Upper lobe of right lung (tissue), 1 donor: ENCODE results near the gene RIN3. TPM values are rescaled to one million over a fixed set of nuclear protein-coding genes. Genes with fewer than 3 reads are reported as not detected.

ENCODE experiments used
- ATAC-seq: fragments of 200-7000 bp; cut with Tn5 transposase; one replicate; pipeline ENCODE4 v1.9.1; 2020; ENCODE audit warnings: mild to moderate bottlenecking, moderate library complexity
- DNase-seq: peaks from one replicate; pipeline ENCODE4 v3.0.0-alpha.2; 2020
- H3K27ac ChIP-seq: fragments of 200-600 bp; one replicate; pipeline ENCODE4 v1.8.0; 2022
- H3K27me3 ChIP-seq: fragments of 200-600 bp; one replicate; pipeline ENCODE4 v1.8.0; 2022; ENCODE audit warnings: mild to moderate bottlenecking
- H3K36me3 ChIP-seq: fragments of 200-600 bp; one replicate; pipeline ENCODE4 v1.8.0; 2022
- H3K4me1 ChIP-seq: fragments of 200-600 bp; one replicate; pipeline ENCODE4 v1.8.0; 2022
- H3K4me3 ChIP-seq: fragments of 200-600 bp; one replicate; pipeline ENCODE4 v1.8.0; 2022; ENCODE audit warnings: mild to moderate bottlenecking
- H3K9me3 ChIP-seq: fragments of 200-600 bp; one replicate; pipeline ENCODE4 v1.8.0; 2022
- intact Hi-C: fragments of 100-400 bp; cut with DNase I; formaldehyde crosslinking; loops from one replicate; pipeline ENCODE4 v1.11.0; 2022
- total RNA-seq: library from RNA; stranded (reverse); fragmentation: NEBNext Ultra II Directional; extraction: Animal tissue kit (Norgen Biotek cat#: 25700); gene quantifications from one replicate; pipeline ENCODE4 v1.2.1, GENCODE V29; 2021
- TF ChIP-seq, protein P1 (sequence below): fragments of 200-600 bp; IDR thresholded peaks from one replicate; pipeline ENCODE4 v1.8.0; 2022; ENCODE audit warnings: antibody characterized with exemption
- donor health status: DM: no; HTN: yes; CAD: no; lungs with severe emphysema.

RIN3 gene
- total RNA-seq, 1 donor from 2014 or later = 56.0 TPM

DNA sequence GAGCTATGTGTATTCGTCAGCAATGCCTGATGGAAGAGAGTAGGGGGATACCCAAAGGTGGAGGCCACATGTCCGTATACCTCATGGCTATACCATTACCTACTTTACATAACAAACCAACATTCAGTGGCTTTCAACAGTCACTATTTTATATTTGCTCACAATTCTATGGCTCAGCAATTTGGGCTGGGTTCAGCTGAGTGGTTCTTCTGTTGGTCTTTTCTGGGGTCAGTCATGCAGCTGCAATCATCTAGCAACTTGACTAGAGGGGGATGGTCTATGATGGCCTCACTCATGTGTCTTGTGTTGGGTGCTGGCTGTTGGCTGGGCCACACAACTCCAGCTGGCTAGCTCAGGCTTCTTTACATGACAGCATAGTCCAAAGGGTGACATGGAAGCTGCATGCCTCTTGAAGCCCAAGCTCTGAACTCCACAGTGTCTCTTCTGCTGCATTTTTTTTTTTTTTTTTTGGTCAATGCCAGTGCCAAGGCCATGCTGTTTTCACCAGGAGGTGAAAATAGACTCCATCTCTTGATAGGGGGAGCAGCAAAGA lies 53.7 kb downstream of the RIN3 start:
- intact Hi-C loops = no loop called here

DNA sequence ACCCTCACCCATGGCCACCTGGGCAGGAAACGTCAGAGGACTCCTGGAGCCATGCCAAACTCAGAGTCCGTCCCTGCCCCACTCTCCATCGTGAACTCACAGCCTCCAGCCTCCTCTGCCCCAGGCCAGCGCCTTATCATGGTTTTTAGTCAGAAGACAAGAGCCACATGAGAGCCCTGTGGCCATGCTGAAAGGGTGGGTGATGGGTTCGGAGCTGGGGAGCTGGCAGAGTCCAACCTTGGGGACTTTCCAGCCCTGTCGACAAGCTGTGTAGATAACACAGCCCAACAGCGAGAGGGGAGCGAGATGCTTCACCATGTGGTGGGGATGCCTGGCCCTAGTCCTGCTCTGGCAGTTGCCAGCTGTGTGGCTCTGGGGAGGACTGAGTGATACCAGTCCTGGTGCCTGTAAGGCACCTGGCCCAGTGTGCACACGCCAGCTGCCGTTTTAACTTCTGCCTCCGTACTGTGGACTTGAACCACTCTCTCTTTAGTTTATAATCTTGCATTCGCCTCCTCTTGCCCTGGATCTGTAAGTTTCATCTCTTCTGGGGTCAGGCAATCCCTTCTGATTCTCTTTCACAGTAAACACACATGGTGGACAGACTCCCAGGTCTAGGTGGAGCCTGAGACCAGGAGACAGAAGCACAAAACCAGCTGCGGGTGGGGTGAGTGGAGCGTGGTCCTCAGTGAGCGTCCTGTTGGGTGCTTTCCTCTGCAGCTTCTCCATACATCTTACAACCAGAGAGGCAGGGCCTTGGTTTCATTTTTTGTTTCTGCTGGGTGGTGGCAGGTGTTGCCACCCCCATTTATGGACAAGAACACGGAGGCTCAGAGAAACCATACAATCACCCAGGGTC lies 55.3 kb downstream of the RIN3 start:
- DNase-seq (peak; percentile 57), ATAC-seq (peak; percentile 22)
- H3K27me3 ChIP-seq = no peaks in the 10 kb centered on the region
- peaks cover 1% of the 10 kb centered on the region for H3K4me1 ChIP-seq
- H3K27ac ChIP-seq = peak overlapping the region; percentile 2
- H3K36me3 ChIP-seq = peaks cover 12% of the 10 kb centered on the region
- H3K4me3 ChIP-seq = no peak overlapping the region
- peaks cover 4% of the 10 kb centered on the region for H3K9me3 ChIP-seq
- intact Hi-C loops = no loop called here
- TF ChIP-seq, protein P1, sequence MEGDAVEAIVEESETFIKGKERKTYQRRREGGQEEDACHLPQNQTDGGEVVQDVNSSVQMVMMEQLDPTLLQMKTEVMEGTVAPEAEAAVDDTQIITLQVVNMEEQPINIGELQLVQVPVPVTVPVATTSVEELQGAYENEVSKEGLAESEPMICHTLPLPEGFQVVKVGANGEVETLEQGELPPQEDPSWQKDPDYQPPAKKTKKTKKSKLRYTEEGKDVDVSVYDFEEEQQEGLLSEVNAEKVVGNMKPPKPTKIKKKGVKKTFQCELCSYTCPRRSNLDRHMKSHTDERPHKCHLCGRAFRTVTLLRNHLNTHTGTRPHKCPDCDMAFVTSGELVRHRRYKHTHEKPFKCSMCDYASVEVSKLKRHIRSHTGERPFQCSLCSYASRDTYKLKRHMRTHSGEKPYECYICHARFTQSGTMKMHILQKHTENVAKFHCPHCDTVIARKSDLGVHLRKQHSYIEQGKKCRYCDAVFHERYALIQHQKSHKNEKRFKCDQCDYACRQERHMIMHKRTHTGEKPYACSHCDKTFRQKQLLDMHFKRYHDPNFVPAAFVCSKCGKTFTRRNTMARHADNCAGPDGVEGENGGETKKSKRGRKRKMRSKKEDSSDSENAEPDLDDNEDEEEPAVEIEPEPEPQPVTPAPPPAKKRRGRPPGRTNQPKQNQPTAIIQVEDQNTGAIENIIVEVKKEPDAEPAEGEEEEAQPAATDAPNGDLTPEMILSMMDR = no peak

More for the DNA sequence above, 53.7 kb downstream of the RIN3 start:
- no peak overlapping the region for H3K27ac ChIP-seq
- DNase-seq (no peak), ATAC-seq (no peak)
- H3K9me3 ChIP-seq = peaks cover 4% of the 10 kb centered on the region
- H3K4me1 ChIP-seq = peaks cover 5% of the 10 kb centered on the region
- TF ChIP-seq, protein P1 = no peak
- no peak overlapping the region for H3K4me3 ChIP-seq
- peaks cover 12% of the 10 kb centered on the region for H3K36me3 ChIP-seq
- H3K27me3 ChIP-seq = no peaks in the 10 kb centered on the region

DNA sequence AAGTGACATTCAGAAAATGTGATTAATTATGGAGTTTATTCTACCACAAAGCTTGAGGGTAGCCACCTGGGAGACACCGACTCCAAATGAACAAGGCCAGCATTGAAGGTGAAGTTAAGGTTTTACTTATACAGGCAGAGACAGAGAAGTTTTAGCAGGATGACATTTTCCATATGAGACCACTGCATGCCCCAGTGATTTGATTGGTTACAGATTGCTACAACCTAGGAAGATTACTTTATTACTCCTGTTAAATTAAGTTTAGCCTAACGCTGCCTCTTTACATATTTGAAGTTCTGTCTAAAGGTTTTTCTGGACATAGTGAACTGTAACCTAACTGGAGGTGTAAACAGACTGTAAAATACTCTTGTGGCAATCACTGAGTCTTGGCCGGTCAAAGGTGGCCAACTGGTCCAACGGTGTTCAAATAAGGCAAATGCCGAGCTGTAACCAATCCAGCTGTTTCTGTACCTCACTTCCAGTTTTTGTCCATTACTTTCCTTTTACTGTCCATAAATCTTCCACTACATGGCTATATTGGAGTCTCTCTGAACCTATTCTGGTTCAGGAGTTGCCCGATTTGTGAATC lies 57.2 kb downstream of the RIN3 start:
- TF ChIP-seq, protein P1 = no peak
- H3K9me3 ChIP-seq = peaks cover 4% of the 10 kb centered on the region
- no peak overlapping the region for H3K27ac ChIP-seq
- peaks cover 12% of the 10 kb centered on the region for H3K36me3 ChIP-seq
- intact Hi-C loops = no loop called here
- H3K27me3 ChIP-seq = no peaks in the 10 kb centered on the region
- H3K4me1 ChIP-seq = no peaks in the 10 kb centered on the region
- DNase-seq (no peak), ATAC-seq (no peak)
- no peak overlapping the region for H3K4me3 ChIP-seq

DNA sequence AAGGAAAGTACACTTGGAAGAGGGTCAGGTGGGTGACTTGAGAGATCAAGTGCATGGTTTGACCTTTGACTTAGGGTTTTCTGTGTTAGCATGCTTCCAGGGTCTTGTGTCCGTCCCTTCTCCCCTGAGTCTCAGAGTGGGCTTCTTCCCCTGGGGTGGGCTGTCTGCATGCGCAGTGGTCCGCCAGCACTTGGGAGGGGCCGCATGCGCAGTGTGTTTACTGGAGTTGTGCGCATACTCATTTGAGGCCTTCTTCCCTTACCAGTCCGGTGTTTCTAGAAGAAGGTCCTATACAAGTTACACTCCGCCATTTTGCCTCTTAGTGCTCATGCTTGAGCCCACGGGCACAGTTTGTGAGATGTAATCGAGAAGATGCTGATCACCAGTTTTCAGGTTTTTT lies 58.5 kb downstream of the RIN3 start:
- H3K9me3 ChIP-seq = peaks cover 2% of the 10 kb centered on the region
- H3K4me1 ChIP-seq = no peaks in the 10 kb centered on the region
- H3K4me3 ChIP-seq = no peak overlapping the region
- TF ChIP-seq, protein P1 = no peak
- no peaks in the 10 kb centered on the region for H3K27me3 ChIP-seq
- intact Hi-C loops = no loop called here
- ATAC-seq = no peak
- peaks cover 10% of the 10 kb centered on the region for H3K36me3 ChIP-seq
- DNase-seq = no peak
- H3K27ac ChIP-seq = no peak overlapping the region

DNA sequence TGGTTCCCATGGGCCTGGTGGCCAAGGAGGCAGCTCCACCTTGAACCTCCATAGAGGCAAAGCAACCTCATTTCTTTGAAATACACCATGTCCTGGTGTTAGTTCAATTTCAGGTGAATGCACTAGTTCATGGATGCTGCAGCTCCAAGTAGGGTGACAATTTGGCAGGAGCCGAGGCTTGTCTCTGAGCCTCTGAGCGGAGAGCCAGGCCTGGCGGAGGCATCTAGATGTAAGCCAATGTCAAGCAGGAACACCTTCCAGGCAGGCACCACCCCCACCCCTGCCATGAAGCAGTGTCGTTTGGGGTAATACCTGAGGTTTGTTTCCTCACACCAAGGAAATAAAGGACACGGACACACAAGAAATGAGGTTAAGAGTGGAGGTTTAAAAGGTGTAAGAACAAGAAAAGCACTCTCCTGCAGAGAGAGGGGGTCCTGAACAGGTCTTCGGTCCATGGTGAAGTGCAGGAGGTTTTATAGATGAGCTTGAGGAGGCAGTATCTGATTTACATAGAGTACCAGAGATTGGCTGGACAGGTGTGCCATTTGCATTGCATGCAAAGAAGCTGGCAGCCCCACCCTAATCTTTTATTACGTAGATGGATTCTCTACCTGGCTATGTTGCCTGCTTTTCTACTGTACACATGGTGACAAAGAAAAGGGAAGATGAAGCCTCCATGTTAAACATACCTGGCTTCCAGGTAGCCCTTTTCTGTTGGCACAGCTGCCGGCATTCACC lies 60.3 kb downstream of the RIN3 start:
- Histone ChIP-seq H3K4me1 (no peaks in the 10 kb centered on the region), H3K9me3 (no peaks in the 10 kb centered on the region), H3K4me3 (no peak overlapping the region), H3K36me3 (peaks cover 19% of the 10 kb centered on the region), H3K27ac (no peak overlapping the region), H3K27me3 (no peaks in the 10 kb centered on the region)
- ATAC-seq (no peak), DNase-seq (no peak)
- intact Hi-C loops = no loop called here
- TF ChIP-seq, protein P1 = no peak
